HG02943 (cell line): Measurements from ENCODE around the gene SETD5.

Source experiments
- ATAC-seq: cut with Tn5 transposase; IDR thresholded peaks from one replicate; pipeline ENCODE4 v1.9.1; 2021; ENCODE audit warnings: mild to moderate bottlenecking, low read depth, moderate library complexity; ENCODE audit not compliant: unreplicated experiment

The SETD5 gene

DNA sequence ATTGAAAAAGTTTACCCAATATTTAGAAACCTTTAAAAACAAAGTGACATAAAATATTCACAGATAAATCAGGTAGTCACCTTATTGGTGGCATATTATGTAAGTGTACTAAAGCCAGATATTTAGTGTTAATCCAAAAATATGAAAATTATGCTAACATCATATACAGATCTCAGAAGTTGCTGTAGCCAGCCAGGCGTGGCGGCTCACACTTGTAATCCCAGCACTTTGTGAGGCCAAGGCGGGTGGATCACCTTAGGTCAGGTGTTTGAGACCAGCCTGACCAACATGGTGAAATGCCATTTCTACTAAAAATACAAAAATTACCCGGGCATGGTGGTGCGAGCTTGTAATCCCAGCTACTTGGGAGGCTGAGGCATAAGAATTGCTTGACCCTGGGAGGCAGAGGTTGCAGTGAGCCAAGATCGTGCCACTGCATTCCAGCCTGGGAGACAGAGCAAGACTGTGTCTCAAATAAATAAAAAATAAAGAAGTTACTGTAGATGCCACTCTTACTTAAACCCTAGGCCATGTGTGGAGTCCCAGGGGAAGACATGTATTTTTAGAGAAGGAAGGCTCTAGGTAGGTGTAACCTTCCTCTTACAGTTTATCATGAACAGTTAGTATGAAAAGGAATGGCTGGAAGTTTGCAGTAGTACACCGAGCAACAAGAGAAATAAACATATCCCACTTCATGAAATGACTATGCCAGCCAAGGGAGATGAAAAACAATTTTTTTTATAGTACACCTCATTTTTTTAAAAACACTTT lies 9.6 kb downstream of the SETD5 start:
- no peak for ATAC-seq

DNA sequence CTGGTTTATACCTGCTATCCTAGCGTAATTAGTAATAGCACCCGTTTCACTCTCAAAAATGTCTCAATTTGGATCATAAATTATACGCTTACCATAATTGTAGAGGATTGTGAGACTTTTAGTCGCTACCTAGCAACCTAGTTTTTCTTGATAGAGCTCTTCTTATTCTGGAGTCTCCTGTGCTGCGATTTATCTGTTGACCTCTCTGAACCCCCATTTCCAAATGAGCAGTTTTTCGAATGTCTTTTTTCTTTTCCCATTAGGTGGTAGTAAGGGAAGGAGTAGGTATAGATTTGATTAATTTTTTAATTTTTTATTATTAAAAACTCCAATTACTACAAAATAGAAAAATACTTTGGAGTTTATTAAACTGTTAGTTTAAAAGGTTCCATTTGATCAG lies 10.6 kb downstream of the SETD5 start:
- no peak for ATAC-seq

DNA sequence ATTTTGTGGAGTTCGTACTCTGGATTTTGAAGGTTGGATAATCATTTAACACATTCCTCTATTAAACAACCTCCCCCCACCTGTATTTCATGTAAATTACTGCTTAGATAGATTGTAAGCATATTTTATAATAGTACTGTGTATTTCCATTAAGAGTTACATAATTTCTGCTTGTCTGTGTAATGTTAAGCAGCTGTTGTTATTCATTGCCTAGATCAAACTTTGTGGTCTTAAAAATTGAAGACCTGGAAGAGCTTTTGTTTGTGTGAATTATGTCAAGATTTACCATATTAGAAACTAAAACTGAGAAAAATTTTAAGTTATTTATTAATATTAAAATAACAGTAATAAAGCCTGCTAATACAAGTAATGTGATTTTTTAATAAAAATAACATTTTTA lies 11.1 kb downstream of the SETD5 start:
- no peak for ATAC-seq

DNA sequence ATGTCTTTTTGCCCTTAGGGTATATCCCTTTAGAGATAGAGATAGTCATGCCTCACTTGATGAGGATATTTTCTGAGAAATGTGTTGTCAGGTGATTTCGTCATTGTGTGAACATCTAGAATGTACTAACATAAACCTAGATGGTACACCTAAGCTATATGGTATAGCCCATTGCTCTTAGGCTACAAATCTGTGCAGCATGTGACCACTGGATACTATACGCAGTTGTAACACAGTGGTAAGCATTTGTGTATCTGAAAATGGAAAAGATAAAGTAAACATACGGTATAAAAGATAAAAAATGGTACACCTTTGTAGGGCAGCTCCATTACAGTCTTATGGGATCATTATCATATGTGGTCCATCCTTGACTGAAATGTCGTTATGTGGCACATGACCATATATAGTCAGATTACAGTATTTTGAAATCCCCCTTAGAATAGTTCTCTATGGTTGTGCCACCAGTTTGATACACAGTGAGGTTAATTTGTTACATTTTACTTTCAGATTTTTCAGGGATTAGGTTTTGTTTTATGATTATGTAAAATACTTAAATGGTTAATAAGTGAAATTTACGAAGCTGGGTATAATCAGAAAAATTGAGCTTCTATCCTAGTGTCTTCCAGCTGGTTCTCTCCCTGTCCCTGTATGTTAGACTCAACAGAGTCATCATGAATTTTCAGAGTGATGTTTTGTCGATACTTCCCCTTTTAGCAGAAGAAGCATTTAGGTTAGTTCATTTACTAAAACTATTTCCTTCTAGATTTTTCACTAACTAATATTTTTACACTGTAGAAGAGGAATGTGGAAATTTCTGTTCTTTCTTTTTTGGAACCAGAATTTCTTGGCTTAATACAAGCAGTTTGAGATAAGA lies 12.8 kb downstream of the SETD5 start:
- ATAC-seq: no peak

DNA sequence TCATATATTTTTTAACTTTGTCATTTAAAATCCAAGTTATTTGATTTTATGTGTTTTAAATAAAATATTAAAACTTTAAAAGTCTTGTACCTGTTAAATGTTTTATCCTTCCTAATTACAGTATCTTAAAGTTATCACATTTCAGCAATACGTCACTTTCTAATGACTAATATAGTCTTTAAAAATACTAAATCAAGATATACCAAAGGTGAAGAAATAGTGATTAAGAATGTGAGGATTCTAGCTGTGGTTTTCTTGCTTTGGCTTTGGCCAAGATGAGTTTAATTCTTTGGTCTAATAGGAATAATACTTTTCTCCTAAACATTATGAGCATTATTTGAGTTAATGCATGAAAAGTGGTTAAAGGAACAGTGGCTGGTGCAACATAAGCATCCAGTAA lies 13.9 kb downstream of the SETD5 start:
- ATAC-seq: no peak

DNA sequence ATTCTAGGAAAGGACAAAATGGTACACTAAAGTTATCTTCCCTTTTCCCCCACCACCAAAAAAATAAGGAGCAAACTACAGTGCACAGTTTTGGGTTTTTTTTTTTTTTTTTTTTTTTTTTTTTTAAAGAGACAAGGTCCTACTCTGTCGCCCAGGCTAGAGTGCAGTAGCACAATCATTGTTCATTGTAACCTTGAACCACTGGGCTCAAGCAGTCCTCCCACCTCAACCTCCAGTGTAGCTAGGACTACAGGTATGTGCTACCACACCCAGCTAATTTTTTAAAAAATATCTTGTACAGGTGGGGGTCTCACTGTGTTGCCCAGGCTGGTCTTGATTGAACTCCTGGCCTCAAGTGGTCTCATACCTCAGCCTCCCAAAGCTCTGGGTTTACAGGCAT lies 14.9 kb downstream of the SETD5 start:
- ATAC-seq: no peak

DNA sequence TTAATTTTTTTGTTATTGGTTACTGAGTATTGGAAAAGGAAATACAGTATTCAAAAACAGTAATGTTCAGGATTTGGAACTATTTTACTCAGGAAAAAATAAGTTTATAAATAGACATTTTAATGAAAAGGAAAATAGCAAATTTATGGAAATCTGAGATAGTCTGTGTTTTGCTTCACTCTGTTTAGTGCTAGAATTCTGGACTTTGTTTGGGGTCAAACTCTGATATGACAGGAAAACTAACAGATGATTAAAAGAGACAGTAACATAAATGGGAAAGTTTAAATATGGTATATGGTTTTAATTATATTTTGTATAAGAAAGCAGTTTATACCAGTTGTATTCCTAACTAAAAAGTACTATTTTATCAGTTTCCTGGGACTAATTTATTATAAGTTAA lies 17.4 kb downstream of the SETD5 start:
- ATAC-seq: no peak

DNA sequence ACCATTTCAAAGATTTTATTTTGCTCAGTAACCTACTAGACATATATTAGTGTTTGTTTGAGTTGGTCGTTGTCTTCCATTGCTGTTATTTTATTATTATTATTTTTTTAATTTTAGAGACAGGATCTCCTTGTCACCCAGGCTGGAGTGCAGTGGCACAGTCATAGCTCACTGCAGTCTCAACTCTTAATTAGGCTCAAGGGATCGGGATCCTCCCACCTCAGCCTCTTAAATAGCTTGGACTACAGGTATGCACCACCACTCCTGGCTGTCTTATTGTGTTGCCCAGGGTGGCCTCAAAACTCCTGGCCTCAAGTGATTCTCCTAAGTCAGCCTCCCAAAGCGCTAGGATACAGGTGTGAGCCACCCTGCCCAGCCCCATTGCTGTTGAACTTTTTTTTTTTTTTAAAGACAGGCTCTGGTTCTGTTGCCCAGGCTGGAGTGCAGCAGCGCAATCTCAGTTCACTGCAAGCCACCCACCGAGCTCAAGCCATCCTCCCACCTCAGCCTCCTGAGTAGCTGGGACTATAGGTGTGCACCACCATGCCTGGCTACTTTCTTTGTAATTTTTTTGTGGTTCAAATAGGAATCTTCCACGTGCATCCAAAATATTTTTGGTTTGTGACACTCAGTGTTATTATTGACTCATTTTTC lies 18.2 kb downstream of the SETD5 start:
- ATAC-seq: no peak

DNA sequence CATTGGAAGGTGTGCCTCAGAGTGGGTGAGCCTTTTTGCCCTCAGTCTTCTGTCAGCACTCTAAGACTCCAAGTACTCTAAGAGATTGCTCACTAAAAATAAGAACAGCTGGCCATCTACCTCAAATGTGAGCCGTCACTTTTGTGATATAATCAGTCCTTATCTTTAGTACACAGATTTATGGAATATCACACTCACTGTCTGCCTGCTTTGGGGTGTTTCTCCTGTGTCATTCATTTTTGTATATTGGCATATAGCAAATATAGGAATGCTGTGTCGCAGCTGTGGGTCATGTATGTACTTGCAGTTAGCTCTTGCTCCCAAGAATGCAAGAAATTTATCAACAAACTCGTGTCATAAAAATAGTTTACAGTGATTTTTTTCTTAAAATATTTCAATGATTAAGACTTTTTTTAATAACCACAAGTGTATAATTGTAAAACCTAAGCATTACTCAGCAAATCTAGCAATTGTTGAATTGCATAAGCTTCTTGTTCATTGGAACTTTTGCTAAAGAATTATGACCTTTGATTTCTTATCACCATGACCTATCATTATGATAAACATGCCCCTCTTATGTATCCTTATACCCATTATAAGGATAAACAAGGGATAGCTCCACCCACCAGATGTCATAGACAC lies 18.8 kb downstream of the SETD5 start:
- no peak for ATAC-seq

DNA sequence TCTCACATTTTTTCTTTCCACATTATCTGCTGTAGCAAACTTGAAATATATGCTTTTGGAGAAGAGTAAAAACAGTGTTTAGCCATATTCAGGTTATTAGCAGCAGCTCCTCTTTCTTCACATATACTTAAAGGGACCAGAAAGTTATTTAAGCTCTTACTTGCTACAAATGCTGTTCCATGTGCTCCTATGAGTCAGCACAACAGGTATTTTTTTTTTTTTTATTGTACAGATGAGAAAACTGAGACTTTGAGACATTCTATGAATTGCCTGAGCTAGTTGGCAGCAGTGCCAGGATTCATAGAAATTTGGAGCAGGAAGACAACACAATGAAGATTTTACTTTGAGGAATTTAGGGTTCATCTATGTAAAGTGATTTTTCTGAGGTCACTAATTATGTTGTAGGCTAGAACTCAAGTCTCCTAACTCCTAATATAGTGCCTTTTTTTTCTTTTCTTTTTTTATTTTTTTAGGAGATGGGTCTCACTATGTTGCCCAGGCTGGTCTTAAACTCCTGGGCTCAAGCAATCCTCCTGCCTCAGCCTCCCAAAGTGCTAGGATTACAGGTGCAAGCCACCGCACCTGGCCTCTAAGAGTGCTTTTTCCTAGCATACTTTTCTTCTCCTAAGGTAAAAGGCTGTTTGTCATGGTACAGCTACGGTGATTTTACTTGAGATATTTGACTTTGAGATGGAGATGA lies 23.6 kb downstream of the SETD5 start:
- no peak for ATAC-seq

DNA sequence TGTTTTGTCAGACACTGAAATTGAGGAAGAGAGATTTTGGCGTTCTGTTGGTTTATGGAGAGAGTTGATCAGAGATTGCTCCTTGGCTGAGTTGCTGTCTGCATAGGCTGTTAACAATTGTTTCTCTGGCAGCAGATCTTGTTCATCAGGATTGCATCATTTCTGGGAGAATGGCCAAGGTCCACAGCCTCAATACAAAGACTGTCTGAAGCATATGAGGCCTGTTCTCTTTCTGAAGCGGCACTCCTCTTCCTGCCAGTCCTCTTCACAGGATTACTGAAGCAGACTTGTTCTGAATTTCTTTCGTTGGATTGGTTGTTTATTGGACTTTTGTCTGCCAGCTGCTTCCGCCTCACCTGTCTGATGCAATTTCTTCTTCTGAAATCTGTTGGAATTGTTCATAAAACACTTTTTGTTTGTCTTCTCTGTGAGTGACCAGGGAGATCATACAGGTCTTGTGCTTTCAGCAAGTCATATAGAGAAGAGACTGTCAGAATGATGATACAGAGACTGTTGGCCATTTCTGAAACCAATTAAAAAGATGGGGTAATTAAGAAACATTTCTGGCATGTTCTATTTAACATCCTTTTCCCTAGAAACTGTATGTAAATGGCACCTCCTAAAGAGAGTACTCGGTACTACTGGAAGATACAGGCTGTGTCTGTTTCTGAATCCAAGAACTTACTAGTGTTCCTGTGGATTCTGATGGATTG lies 25.5 kb downstream of the SETD5 start:
- ATAC-seq: no peak

DNA sequence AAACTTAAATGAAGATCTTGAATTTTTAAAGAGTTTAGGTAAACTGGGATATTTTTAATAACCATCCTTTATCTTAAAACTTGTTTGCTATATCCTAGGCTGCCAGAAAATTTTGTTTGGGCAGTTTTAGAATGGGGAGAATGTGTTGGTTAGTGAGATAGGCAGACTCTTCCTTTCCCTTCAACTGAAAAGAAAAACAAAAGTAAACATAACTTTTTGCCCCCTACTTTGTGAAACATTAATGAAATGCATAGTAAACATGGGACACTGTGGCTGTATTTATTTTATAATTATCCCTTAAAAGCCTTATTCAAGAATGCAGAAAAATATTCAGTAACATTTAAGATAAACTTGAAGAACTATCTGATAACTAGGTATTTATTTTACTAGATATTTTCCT lies 31.0 kb downstream of the SETD5 start:
- no peak for ATAC-seq

DNA sequence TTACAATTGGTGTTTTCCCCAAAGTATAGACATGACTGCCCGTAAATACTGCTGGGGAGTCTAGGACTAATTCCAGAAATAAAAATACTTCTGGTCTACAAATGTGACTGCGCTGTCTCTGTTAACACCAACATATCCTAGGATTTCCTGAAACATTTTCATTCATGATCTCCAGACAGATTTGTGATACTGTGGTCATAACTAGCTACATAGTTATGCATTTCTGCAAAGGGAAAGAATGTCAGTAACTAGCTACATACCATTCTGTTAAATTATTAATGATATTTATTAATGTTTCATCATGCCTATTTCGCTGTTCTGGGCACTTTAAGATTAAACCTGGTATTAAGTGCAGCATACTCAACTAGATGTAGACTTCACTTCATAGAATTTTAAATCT lies 33.3 kb downstream of the SETD5 start:
- no peak for ATAC-seq

DNA sequence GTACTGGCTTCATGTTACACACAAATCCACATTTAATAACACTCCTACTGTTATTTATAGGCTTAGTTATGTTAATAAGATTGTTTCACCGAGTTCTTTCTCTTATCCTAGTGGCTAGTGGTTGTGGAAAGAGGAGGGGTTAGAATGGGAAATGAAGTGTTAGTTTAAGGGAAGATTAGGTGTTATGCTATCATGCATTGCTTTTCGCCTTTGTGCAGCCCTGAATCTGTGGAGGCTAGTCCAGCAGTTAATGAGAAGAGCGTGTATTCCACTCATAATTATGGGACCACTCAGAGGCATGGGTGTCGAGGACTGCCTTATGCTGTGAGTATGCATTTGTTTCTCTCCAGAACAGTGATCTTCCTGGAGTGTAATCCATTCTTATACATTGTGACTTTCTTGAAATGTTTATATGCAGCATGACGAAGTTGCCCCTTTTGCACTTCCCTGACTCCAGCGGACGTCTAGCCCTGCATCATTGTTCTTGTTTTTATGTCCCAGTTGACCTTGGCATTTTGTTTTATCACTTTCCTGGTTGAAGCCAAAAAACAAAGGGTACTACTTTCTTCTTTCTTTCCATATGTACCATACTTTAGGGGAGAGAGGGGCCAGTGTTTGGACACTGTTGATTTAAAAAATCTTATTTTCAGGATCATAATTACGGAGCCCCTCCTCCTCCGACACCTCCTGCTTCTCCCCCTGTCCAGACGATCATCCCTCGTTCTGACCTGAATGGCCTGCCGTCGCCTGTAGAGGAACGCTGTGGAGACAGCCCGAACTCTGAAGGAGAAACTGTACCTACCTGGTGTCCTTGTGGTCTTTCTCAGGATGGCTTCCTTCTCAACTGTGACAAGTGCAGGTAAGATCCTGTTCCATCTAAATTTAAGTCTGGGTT lies 36.5 kb downstream of the SETD5 start:
- no peak for ATAC-seq

DNA sequence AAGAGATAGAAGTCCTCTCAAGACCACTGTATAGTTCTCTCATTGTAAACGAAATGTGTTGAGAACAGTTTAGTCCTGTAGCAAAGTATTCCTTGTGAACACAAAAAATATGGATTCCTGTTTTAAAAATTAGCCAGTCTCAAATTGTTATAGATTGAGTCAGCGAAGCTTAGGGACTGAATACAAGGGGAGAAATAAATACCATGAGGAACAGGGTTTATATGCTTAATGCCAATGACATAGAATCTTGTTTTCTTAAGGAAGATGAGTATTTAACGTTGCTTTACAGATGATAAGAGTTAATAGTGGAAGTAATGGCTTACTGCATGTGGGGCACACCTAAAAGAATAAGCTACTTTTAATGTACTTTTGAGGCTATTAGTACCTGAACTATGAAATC lies 37.9 kb downstream of the SETD5 start:
- no peak for ATAC-seq

DNA sequence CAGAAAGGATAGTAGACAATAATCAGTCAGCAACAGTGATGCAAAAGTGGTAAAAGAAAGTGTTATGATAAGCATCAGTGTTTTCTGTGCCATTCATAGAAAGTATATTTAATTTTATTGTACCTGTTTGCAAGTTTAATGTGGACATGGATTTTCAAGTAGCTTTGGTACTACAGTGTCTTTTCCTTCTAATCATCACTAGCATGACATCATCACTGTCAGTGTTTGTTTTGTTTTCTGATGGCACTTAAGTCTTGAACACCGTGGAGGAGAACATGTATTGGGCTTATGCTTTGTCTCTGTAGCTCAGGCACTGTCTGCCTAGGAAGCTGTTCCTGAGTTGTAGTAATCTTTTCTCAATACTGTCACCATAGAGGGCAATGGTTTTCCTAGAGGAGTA lies 41.9 kb downstream of the SETD5 start:
- no peak for ATAC-seq

DNA sequence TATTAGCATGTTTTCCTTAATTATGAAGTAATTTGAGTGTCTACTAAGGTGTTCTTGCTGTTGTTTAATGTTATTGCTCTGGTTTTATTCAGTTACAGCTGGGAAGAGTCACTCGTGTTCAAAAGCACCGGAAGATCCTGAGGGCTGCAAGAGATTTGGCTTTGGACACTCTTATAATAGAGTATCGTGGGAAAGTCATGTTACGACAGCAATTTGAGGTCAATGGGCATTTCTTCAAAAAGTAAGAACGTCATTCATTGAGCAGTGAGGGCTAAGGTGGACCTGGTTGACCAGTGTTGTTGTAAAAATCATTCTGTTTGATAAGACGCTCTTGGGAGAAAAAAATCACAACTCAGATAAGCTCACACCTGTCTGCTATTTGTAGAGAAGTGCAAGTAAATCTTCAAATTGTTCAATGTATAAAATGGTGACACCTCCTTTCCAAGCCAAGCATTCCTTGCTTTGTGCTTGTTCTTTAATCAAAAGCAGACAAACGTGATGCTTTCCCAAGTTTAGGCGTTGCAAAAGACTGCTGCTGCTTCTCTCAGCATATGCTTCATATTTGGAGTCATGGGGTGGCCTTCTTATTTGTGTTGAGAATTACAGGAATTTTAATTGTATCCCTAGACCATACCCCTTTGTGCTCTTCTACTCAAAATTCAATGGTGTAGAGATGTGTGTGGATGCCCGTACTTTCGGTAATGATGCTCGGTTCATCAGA lies 44.2 kb downstream of the SETD5 start:
- ATAC-seq: no peak

DNA sequence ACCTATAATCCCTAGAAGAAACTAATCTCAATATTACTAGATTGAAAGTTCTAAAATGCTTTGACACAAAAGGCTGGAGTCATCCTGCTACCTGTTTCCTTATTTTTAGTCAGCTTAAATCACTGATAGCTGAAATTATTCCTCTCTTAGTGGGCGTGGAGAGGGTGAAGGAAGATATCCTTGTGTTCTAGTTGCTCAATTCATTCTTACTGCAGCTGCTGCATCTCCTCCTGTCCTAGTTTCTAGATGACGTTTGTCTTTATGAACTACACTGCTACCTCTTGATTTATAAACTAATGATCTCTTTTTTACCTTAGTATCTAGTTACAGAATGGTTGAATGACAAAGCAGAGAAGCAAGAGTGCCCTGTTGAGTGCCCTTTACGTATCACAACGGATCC lies 50.7 kb downstream of the SETD5 start:
- no peak for ATAC-seq
